Measurements from ENCODE around the gene AFP.

Gene AFP

DNA sequence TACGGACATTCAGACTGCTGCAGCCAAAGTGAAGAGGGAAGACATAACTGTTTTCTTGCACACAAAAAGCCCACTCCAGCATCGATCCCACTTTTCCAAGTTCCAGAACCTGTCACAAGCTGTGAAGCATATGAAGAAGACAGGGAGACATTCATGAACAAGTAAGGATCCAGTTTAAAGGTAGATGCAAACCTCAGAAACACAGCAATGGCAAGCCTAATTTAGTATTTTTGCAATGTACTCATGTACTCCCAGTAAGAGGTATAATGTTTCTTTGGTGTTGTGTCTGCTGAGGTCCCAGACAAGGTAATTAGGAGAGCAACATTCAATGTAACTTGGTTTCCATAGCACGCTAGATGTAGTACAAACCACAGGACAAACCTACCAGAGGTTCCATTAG, 4.6 kb downstream of the AFP start:
- no peak overlapping the region for H3K4me3 ChIP-seq (replicated peaks in 1 of 2; ENCODE audit: low read depth in 2 of 2, low read length in 2 of 2)
- DNase-seq (ENCODE audit: low read depth in 2 of 2) = no peak
- TF ChIP-seq, protein P1, sequence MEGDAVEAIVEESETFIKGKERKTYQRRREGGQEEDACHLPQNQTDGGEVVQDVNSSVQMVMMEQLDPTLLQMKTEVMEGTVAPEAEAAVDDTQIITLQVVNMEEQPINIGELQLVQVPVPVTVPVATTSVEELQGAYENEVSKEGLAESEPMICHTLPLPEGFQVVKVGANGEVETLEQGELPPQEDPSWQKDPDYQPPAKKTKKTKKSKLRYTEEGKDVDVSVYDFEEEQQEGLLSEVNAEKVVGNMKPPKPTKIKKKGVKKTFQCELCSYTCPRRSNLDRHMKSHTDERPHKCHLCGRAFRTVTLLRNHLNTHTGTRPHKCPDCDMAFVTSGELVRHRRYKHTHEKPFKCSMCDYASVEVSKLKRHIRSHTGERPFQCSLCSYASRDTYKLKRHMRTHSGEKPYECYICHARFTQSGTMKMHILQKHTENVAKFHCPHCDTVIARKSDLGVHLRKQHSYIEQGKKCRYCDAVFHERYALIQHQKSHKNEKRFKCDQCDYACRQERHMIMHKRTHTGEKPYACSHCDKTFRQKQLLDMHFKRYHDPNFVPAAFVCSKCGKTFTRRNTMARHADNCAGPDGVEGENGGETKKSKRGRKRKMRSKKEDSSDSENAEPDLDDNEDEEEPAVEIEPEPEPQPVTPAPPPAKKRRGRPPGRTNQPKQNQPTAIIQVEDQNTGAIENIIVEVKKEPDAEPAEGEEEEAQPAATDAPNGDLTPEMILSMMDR (IDR thresholded peaks at IDR 0.05; ENCODE audit: low read depth, low read length) = no peak

DNA sequence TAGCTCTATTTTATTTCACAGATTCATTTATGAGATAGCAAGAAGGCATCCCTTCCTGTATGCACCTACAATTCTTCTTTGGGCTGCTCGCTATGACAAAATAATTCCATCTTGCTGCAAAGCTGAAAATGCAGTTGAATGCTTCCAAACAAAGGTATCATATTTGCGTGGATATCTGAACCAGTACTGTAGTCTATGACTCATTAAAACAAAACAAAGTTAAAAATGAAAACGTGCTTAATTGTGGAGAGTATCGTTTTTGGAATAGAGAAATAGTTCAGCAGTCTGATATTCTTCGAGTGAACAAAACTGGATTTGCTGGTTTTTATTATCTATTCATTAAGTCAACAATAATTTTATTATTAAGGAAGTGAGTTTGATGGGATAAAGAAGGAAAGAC, 6.3 kb downstream of the AFP start:
- H3K4me3 ChIP-seq (replicated peaks in 1 of 2; ENCODE audit: low read depth in 2 of 2, low read length in 2 of 2) = no peak overlapping the region
- TF ChIP-seq, protein P1 (IDR thresholded peaks at IDR 0.05; ENCODE audit: low read depth, low read length) = no peak
- no peak for DNase-seq (ENCODE audit: low read depth in 2 of 2)

DNA sequence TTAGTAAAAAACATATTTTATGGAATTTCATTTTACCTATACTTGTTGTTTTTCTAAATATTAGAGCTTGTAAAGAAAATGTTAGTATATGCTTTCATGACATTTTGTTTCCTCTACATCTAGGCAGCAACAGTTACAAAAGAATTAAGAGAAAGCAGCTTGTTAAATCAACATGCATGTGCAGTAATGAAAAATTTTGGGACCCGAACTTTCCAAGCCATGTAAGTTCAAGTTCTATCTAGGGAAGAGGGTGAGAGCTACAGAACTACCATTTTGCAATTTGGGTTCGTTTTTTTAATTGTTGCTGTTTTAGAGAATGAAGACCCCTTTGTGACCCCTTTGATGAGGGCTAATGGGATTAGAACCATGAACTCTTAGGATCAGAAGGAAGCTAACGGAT, 7.2 kb downstream of the AFP start:
- no peak overlapping the region for H3K4me3 ChIP-seq (replicated peaks in 1 of 2; ENCODE audit: low read depth in 2 of 2, low read length in 2 of 2)
- TF ChIP-seq, protein P1 (IDR thresholded peaks at IDR 0.05; ENCODE audit: low read depth, low read length) = no peak
- no peak for DNase-seq (ENCODE audit: low read depth in 2 of 2)

DNA sequence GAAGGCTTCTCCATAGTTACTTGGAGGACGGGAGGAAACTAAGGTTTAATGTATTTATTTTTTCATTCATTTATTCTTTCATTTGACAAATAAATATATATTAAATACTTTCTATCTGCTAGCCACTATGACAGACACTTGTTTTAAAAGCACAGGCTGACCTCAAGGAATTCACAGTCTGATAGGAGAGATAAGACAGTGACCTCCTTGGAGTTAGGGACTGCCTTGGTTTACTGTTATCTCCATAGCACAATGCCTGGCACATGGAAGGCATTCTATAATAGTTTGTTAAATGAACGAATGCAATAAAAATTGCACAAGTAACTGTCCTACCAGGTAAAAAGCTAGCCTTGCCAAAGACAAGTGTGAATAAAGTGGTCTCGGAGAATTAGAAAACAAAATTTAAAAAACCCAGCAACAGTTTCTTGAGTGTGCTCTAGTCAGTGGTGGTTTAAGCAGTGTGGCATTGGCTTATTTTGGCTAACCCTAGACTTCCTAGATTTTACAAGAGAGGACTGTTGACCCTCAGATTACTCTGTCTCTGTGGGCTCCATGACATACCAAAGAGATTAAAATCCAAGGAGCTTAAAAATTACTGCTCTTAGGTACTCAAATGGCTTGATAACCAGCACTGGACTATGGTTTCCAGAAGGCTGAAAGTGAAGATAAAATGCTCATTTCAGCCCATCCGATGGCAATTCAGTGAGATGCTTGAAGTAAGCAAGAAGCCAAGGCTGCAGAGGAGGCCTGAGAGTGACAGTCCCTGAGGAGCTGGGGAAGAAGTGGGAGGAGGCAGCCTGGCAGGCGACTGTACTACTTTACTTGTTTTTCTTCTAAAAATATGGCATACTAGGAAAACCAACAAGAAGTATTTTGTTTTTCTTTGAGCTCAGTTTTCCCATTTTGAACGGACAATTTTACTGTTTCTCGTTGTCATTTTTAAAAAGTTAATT, 9.6 kb downstream of the AFP start:
- no peak for DNase-seq (ENCODE audit: low read depth in 2 of 2)
- H3K4me3 ChIP-seq (replicated peaks in 1 of 2; ENCODE audit: low read depth in 2 of 2, low read length in 2 of 2) = no peak overlapping the region
- TF ChIP-seq, protein P1 (IDR thresholded peaks at IDR 0.05; ENCODE audit: low read depth, low read length) = no peak

DNA sequence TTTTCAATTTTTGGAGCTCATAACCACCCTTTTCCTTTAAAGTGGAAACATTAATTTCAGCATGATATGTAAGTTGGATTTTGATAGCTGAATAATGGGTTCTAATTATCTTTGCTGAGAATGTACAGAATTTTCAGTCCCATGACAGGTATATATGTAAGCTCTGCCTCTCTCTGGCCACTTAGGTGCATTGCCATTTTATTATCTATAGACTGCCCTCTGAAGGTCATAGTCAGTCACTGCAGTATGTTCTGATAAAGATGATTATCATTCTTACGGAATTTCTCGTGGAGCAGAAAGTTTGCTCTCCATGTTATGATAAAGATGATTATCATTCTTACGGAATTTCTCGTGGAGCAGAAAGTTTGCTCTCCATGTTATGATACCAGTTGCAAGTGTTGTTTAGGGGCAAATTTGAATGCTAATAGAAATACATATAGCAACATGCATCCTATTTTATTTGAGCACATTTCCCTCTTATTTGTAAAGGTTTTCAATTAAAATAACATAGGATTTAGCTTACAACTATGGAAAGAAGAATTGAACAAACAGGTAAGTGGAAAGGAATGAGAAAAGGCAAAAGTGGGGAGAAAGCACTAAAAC, 10.4 kb downstream of the AFP start:
- peak; percentile 55 to 71 for DNase-seq (ENCODE audit: low read depth in 2 of 2)

DNA sequence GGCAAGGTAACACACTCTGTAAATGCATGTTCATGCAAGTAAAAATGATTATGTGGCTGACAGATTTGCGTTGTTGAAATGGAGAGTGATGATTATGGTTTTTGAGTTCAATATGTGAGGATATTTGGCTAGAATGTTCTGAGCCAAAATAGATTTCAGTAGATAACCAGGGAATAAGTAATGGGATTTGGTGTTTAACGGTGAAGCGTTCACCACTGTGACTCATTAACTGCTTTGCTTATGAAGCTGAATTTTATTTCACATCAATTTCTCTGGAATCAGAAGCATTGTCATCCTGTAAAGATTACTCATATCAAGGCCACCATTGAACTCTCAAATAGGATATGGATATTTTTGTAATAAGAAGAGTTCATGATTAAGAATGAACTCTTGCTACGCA, 11.7 kb downstream of the AFP start:
- no peak overlapping the region for H3K4me3 ChIP-seq (replicated peaks in 1 of 2; ENCODE audit: low read depth in 2 of 2, low read length in 2 of 2)
- TF ChIP-seq, protein P1 (IDR thresholded peaks at IDR 0.05; ENCODE audit: low read depth, low read length) = no peak
- peak in 1 of 2 donors; percentile 54 for DNase-seq (ENCODE audit: low read depth in 2 of 2)

More for the DNA sequence above, 10.4 kb downstream of the AFP start:
- H3K4me3 ChIP-seq (replicated peaks in 1 of 2; ENCODE audit: low read depth in 2 of 2, low read length in 2 of 2) = no peak overlapping the region
- TF ChIP-seq, protein P1 (IDR thresholded peaks at IDR 0.05; ENCODE audit: low read depth, low read length) = peak; percentile 86
